Measurements from ENCODE around the gene HDAC4. TPM values are rescaled to one million over a fixed set of nuclear protein-coding genes. Genes with fewer than 3 reads are reported as not detected.

Gene HDAC4
- total and polyA plus RNA-seq, 2 experiments from 2014 or later, result 9.3 to 10.8 TPM

- no peaks in the 10 kb centered on the region for H3K9me3 ChIP-seq (ENCODE audit: low read depth)
- no peak for TF ChIP-seq EZH2 (IDR thresholded peaks at IDR 0.05; ENCODE audit: borderline replicate concordance)
- TF ChIP-seq EZH2phosphoT487 (IDR thresholded peaks at IDR 0.05; ENCODE audit: low read depth, severe bottlenecking, unreplicated experiment), result no peak
- TF ChIP-seq CTCF (IDR thresholded peaks at IDR 0.05; ENCODE audit: poor library complexity), result no peak
- H3K4me3 ChIP-seq, result no peak overlapping the region
- H3K4me2 ChIP-seq, result no peak overlapping the region
- peaks cover 4% of the 10 kb centered on the region for H4K20me1 ChIP-seq (ENCODE audit: insufficient read depth, poor library complexity, severe bottlenecking)
- H3K4me1 ChIP-seq (ENCODE audit: insufficient read depth), result no peaks in the 10 kb centered on the region
- H2AFZ ChIP-seq, result no peak overlapping the region
- H3K9me2 ChIP-seq (replicated peaks; ENCODE audit: insufficient read depth), result no peaks in the 10 kb centered on the region
- H3K36me3 ChIP-seq (replicated peaks; ENCODE audit: insufficient read depth, low read depth), result no peaks in the 10 kb centered on the region
- no peak for DNase-seq (ENCODE audit: low spot score)
- 85% methylated on average over 9 of the region's 9 CpGs for whole genome bisulfite sequencing (ENCODE audit: low lambda C conversion rate, missing lambda C conversion rate)
- no peak overlapping the region for H3K27ac ChIP-seq
- no peaks in the 10 kb centered on the region for H3K27me3 ChIP-seq
- peaks cover 72% of the 10 kb centered on the region for H3K79me2 ChIP-seq
These were observed 164.0 kb downstream of the HDAC4 start for GRCh38 chr2:239236808-239237205.

- Histone ChIP-seq H3K27me3 (no peaks in the 10 kb centered on the region), H3K36me3 (replicated peaks; ENCODE audit: insufficient read depth, low read depth) (no peaks in the 10 kb centered on the region), H3K4me2 (no peak overlapping the region), H2AFZ (no peak overlapping the region), H3K79me2 (peaks cover 70% of the 10 kb centered on the region), H3K9me3 (ENCODE audit: low read depth) (no peaks in the 10 kb centered on the region), H3K4me1 (ENCODE audit: insufficient read depth) (no peaks in the 10 kb centered on the region), H3K27ac (no peak overlapping the region), H3K4me3 (no peak overlapping the region), H3K9me2 (replicated peaks; ENCODE audit: insufficient read depth) (no peaks in the 10 kb centered on the region), H4K20me1 (ENCODE audit: insufficient read depth, poor library complexity, severe bottlenecking) (peaks cover 4% of the 10 kb centered on the region)
- 94% methylated on average over 20 of the region's 20 CpGs for WGBS (ENCODE audit: low lambda C conversion rate, missing lambda C conversion rate)
- TF ChIP-seq CTCF (IDR thresholded peaks at IDR 0.05; ENCODE audit: poor library complexity), result no peak
- no peak for TF ChIP-seq EZH2 (IDR thresholded peaks at IDR 0.05; ENCODE audit: borderline replicate concordance)
- TF ChIP-seq EZH2phosphoT487 (IDR thresholded peaks at IDR 0.05; ENCODE audit: low read depth, severe bottlenecking, unreplicated experiment), result no peak
- DNase-seq (ENCODE audit: low spot score), result no peak
These were observed 164.6 kb downstream of the HDAC4 start for GRCh38 chr2:239236043-239236807.

- WGBS (ENCODE audit: low lambda C conversion rate, missing lambda C conversion rate), result over 99% methylated on average over 11 of the region's 11 CpGs
- no peak overlapping the region for H3K27ac ChIP-seq
- H4K20me1 ChIP-seq (ENCODE audit: insufficient read depth, poor library complexity, severe bottlenecking), result peaks cover 4% of the 10 kb centered on the region
- no peaks in the 10 kb centered on the region for H3K9me2 ChIP-seq (replicated peaks; ENCODE audit: insufficient read depth)
- no peak overlapping the region for H3K4me3 ChIP-seq
- H3K9me3 ChIP-seq (ENCODE audit: low read depth), result no peaks in the 10 kb centered on the region
- no peak for TF ChIP-seq CTCF (IDR thresholded peaks at IDR 0.05; ENCODE audit: poor library complexity)
- TF ChIP-seq EZH2phosphoT487 (IDR thresholded peaks at IDR 0.05; ENCODE audit: low read depth, severe bottlenecking, unreplicated experiment), result no peak
- no peak for TF ChIP-seq EZH2 (IDR thresholded peaks at IDR 0.05; ENCODE audit: borderline replicate concordance)
- peaks cover 79% of the 10 kb centered on the region for H3K79me2 ChIP-seq
- H3K4me1 ChIP-seq (ENCODE audit: insufficient read depth), result peaks cover 5% of the 10 kb centered on the region
- DNase-seq (ENCODE audit: low spot score), result no peak
- no peak overlapping the region for H3K4me2 ChIP-seq
- H3K36me3 ChIP-seq (replicated peaks; ENCODE audit: insufficient read depth, low read depth), result no peaks in the 10 kb centered on the region
- no peak overlapping the region for H2AFZ ChIP-seq
- no peaks in the 10 kb centered on the region for H3K27me3 ChIP-seq
These were observed 165.5 kb downstream of the HDAC4 start for GRCh38 chr2:239235311-239235710.
